GM12872 (cell line): ENCODE data around the gene ZBTB18.

Experiments
- CTCF ChIP-seq: IDR thresholded peaks from 3 replicates; pipeline ENCODE4 v1.5.1; 2011; ENCODE audit warnings: low read depth, mild to moderate bottlenecking, low read length, moderate library complexity; ENCODE audit not compliant: insufficient read depth

Gene ZBTB18

GRCh38 chr1:244022864-244023440 is 28.1 kb upstream of the ZBTB18 start:
- no peak for TF ChIP-seq CTCF

DNA sequence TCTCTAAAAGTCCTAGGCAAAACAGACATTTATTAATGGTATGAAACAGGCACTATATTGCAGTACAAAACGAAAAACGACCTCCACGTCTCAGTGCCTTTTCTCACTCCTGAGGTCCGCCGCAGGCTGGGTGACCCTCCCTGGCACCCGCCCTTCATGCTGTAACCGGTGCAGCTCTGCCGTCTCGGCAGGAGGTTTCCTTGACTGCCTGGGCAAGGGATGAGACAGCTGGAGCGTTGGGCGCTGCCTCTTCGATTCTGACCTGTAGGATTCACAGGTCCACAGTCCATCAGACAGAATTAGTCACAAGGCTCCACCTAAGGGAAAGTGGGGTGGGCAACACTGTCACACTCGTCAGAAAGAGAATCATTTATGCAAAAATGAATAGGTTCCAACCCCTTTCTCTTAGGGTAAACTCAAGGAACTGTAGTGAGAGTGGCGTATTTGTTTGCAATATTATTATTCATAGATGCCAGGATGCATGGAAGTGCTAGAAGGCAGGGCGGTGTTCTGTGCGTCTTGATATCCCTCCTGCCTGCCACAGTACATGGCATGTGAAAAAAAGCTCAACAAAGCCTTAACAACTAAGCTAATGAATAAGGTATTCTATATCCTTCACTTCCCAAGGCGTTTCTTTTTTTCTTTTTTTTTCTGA is 23.5 kb upstream of the ZBTB18 start:
- no peak for TF ChIP-seq CTCF

GRCh38 chr1:244028701-244029100 is 22.4 kb upstream of the ZBTB18 start:
- TF ChIP-seq CTCF, result no peak

- no peak for TF ChIP-seq CTCF
Measured at GRCh38 chr1:244029124-244029523, 22.0 kb upstream of the ZBTB18 start.

GRCh38 chr1:244030481-244031040 is 20.5 kb upstream of the ZBTB18 start:
- no peak for TF ChIP-seq CTCF

DNA sequence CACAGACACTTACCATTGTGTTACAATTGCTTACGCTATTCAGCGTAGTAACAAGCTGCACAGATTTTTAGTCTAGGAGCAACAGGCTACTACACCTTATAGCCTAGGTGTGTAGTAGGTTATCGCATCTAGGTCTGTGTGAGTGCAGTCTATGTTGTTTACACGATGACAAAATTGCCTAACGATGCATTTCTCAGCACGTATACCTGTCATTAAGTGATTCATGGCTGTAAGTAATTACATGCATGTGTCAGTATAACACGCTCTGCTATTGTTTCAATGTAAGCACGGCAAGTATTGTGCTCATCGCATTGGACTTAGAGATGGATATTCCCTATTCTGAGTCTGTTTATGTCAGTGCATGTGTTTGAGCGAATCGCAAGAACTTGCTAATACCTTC is 15.7 kb upstream of the ZBTB18 start:
- TF ChIP-seq CTCF, result no peak

DNA sequence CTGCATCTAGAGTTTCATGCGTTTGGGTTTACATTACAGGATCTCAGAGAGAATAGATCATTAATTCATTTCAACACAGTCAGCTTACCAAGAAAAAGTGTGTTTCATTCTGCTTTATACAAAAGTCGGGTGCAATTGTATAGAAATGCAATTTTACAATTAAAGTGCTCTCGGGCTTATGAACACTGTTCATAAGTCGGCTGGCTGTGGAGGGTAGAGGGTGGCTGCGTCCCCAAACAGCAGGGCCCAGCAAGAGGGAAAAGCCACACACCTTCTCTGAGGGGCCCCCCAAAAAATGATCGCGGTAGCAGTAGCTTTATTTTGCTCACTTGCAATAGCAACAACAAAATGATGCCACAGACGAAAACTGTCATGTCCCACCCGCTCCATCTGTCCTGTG is 13.8 kb upstream of the ZBTB18 start:
- TF ChIP-seq CTCF, result no peak
